ENCODE measurements around the gene FASLG.

FASLG gene

DNA sequence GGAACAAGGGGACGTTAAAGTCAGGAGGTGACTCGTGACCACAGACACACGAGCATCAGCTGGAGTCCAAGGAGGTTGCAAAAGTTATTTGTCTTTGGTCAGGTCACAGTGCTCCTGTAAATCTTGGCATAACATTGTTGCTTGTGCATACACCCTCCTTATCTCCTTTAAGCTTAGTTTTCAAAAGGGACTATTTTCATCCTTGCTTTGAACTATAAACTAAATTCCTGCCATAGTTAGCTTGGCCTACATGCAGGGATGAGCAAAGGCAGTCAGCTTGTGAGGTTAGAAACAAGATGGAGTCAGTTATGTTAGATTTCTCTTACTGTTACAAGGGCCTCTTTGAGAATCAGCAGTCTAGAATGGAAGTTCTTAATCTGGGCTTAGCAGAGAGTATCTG, 28.0 kb upstream of the FASLG start:
- Histone ChIP-seq H2AFZ (ENCODE audit: low read depth, low read length) (no peak overlapping the region), H3K79me2 (ENCODE audit: insufficient read depth, low read length) (no peaks in the 10 kb centered on the region), H3K27me3 (ENCODE audit: insufficient read depth, low read length, poor library complexity) (no peaks in the 10 kb centered on the region), H3K36me3 (ENCODE audit: insufficient read depth, low read length) (no peaks in the 10 kb centered on the region), H3K27ac (ENCODE audit: low read length) (no peak overlapping the region), H4K20me1 (ENCODE audit: insufficient read depth, low read length) (no peaks in the 10 kb centered on the region), H3K9me3 (ENCODE audit: insufficient read depth, low read length, severe bottlenecking) (peaks cover 5% of the 10 kb centered on the region), H3K4me1 (ENCODE audit: insufficient read depth, low read length) (peaks cover 19% of the 10 kb centered on the region; the same call in 1 of the 2 replicates), H3K4me2 (ENCODE audit: insufficient read depth, low read length) (no peak overlapping the region), H3K4me3 (ENCODE audit: low read depth in 1 of 2, low read length in 2 of 2) (no peak overlapping the region), H3K9ac (ENCODE audit: low read depth, low read length) (no peak overlapping the region)
- no peak for ATAC-seq (ENCODE audit: insufficient read depth, low read depth)
- TF ChIP-seq, protein P1, sequence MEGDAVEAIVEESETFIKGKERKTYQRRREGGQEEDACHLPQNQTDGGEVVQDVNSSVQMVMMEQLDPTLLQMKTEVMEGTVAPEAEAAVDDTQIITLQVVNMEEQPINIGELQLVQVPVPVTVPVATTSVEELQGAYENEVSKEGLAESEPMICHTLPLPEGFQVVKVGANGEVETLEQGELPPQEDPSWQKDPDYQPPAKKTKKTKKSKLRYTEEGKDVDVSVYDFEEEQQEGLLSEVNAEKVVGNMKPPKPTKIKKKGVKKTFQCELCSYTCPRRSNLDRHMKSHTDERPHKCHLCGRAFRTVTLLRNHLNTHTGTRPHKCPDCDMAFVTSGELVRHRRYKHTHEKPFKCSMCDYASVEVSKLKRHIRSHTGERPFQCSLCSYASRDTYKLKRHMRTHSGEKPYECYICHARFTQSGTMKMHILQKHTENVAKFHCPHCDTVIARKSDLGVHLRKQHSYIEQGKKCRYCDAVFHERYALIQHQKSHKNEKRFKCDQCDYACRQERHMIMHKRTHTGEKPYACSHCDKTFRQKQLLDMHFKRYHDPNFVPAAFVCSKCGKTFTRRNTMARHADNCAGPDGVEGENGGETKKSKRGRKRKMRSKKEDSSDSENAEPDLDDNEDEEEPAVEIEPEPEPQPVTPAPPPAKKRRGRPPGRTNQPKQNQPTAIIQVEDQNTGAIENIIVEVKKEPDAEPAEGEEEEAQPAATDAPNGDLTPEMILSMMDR (IDR thresholded peaks at IDR 0.05; ENCODE audit: borderline replicate concordance, extremely low read depth, low read length, poor library complexity, severe bottlenecking) = no peak
- no peak for TF ChIP-seq EZH2 (IDR thresholded peaks at IDR 0.05; ENCODE audit: borderline replicate concordance, low read depth, low read length, severe bottlenecking)
- DNase-seq = no peak

DNA sequence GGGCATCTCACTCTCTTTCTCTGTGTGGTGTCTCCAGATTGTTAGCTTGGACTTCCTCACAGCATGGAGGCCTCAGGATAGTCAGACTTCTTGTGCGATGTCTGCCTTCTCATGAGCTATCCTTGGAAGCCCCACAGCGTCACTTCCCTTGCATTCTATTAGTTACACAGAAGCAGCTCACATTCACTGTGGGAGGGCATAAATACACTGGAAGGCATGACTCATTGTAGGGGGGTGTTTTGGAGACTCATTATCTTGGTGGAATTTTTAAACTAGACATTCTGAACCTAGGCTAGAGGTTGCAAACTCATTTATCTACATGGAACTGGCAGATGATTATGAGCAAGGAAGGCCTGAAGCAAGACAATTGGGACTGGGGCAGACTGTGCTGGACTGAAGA, 21.4 kb upstream of the FASLG start:
- Histone ChIP-seq H4K20me1 (ENCODE audit: insufficient read depth, low read length) (no peaks in the 10 kb centered on the region), H3K79me2 (ENCODE audit: insufficient read depth, low read length) (no peaks in the 10 kb centered on the region), H3K27ac (ENCODE audit: low read length) (no peak overlapping the region; the same call in 1 of the 2 replicates), H2AFZ (ENCODE audit: low read depth, low read length) (no peak overlapping the region), H3K4me3 (ENCODE audit: low read depth in 1 of 2, low read length in 2 of 2) (no peak overlapping the region), H3K36me3 (ENCODE audit: insufficient read depth, low read length) (no peaks in the 10 kb centered on the region), H3K27me3 (ENCODE audit: insufficient read depth, low read length, poor library complexity) (no peaks in the 10 kb centered on the region), H3K9ac (ENCODE audit: low read depth, low read length) (no peak overlapping the region), H3K4me2 (ENCODE audit: insufficient read depth, low read length) (no peak overlapping the region), H3K9me3 (ENCODE audit: insufficient read depth, low read length, severe bottlenecking) (no peaks in the 10 kb centered on the region), H3K4me1 (ENCODE audit: insufficient read depth, low read length) (peaks cover 35% of the 10 kb centered on the region)
- ATAC-seq (ENCODE audit: insufficient read depth, low read depth) (no peak), DNase-seq (no peak)
- TF ChIP-seq EZH2 (IDR thresholded peaks at IDR 0.05; ENCODE audit: borderline replicate concordance, low read depth, low read length, severe bottlenecking) = no peak
- TF ChIP-seq, protein P1 (IDR thresholded peaks at IDR 0.05; ENCODE audit: borderline replicate concordance, extremely low read depth, low read length, poor library complexity, severe bottlenecking) = no peak

DNA sequence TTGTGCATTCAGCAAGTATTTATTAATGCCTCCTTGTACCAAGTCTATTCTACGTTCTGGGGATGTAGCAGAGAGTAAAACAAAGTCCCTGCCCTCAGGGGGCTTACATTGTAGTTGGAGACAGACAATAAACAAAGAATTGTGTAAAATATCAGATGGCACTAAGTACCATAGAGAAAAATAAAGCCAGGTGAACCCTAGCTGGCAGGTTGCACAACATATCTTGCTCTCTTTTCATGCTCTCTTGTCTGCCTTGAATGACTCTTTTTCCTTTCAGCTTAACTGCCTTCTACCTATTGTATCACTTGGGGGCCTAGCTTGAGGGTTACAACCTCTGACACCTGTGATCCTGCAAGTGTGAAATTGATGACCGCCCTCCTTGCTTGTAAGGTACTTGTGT, 20.7 kb upstream of the FASLG start:
- no peak for ATAC-seq (ENCODE audit: insufficient read depth, low read depth)
- TF ChIP-seq, protein P1 (IDR thresholded peaks at IDR 0.05; ENCODE audit: borderline replicate concordance, extremely low read depth, low read length, poor library complexity, severe bottlenecking) = no peak
- TF ChIP-seq EZH2 (IDR thresholded peaks at IDR 0.05; ENCODE audit: borderline replicate concordance, low read depth, low read length, severe bottlenecking) = no peak
- Histone ChIP-seq H3K27ac (ENCODE audit: low read length) (peak overlapping the region; percentile 86), H3K9ac (ENCODE audit: low read depth, low read length) (peak overlapping the region; percentile 39), H4K20me1 (ENCODE audit: insufficient read depth, low read length) (no peaks in the 10 kb centered on the region), H3K9me3 (ENCODE audit: insufficient read depth, low read length, severe bottlenecking) (no peaks in the 10 kb centered on the region), H3K4me2 (ENCODE audit: insufficient read depth, low read length) (peak overlapping the region; percentile 74), H2AFZ (ENCODE audit: low read depth, low read length) (peak overlapping the region; percentile 52; the same call in 1 of the 2 replicates), H3K4me3 (ENCODE audit: low read depth in 1 of 2, low read length in 2 of 2) (peak overlapping the region in 1 of 2 experiments; percentile 42; a peak in 2 of 4 replicates), H3K4me1 (ENCODE audit: insufficient read depth, low read length) (peaks cover 42% of the 10 kb centered on the region), H3K27me3 (ENCODE audit: insufficient read depth, low read length, poor library complexity) (no peaks in the 10 kb centered on the region), H3K36me3 (ENCODE audit: insufficient read depth, low read length) (no peaks in the 10 kb centered on the region), H3K79me2 (ENCODE audit: insufficient read depth, low read length) (no peaks in the 10 kb centered on the region)
- DNase-seq = no peak
